ENCODE measurements around the gene TPCN2. TPM values are rescaled to one million over a fixed set of nuclear protein-coding genes. Genes with fewer than 3 reads are reported as not detected.

Gene TPCN2
- total RNA-seq, 4 donors from 2014 or later, result 1.4 to 4.1 (median 3.3) TPM

DNA sequence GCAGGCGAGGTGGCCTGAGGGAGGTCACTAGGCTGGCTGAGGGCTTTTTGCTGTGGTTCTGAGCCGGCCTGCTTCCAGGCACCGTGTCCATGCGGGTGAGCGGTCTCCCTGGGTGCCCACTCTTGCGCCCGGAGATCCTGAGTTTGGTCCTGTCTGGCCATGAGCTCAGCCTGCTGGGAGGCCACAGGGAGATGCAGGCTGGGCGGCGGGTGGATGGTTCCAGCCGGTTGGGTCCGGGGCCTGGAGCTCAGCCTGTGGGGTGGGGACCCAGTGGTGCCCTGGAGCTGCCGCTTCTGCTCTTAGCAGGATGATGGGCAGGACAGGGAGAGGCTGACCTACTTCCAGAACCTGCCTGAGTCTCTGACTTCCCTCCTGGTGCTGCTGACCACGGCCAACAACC, 18.5 kb downstream of the TPCN2 start:
- Histone ChIP-seq H3K36me3 (peaks cover 0 to 26% of the 10 kb centered on the region in 2 donors), H3K4me3 (no peak overlapping the region), H3K27ac (no peak overlapping the region), H3K9me3 (no peaks in the 10 kb centered on the region), H3K27me3 (no peaks in the 10 kb centered on the region), H3K4me1 (no peaks in the 10 kb centered on the region)
- in situ Hi-C loops (cut with MboI; ENCODE audit: low sequenced_read_pairs in 4 of 4), result no loop called here
- ATAC-seq (no peak), DNase-seq (no peak)
- TF ChIP-seq POLR2A (IDR thresholded peaks at IDR 0.05) (no peak), CTCF (IDR thresholded peaks at IDR 0.05 in 4 of 5, conservative IDR thresholded peaks at IDR 0.05 in 1 of 5) (no peak)
- intact Hi-C loops (cut with DNase I; ENCODE audit: low total_unique reads), result no loop called here

DNA sequence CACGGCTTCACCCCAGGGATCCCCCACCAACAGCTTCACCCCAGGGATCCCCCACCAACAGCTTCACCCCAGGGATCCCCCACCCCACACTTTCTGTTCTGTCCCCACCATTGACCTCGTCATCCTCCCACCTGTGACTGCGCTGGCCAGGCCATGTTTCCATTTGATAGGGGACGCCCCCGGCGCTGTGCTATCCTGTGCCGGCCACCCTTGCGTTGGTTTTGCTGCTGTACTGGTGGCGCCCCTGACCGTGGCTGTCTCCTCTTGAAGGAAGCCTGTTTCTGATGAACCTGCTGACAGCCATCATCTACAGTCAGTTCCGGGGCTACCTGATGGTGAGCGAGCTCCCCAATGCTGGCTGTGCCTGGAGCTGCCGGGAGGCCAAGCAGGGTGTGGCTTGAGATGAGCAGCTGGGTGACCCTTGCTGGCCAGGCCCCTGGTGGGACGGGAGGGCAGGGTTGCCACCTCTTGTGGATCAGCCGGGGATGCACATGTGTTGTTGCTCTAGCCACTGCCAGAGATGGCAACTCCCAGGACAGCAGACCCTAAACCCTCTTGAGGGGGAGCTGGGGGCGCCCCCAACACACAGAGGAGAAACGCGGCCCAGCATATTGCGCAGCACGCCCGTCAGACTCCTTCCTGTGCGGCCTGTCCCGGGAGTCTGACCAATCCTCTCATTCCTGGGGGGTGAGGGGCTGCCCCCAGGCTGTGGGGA, 22.5 kb downstream of the TPCN2 start:
- Histone ChIP-seq H3K4me3 (no peak overlapping the region), H3K27me3 (no peaks in the 10 kb centered on the region), H3K9me3 (no peaks in the 10 kb centered on the region), H3K27ac (no peak overlapping the region), H3K36me3 (peaks cover 0 to 27% of the 10 kb centered on the region in 2 donors), H3K4me1 (no peaks in the 10 kb centered on the region)
- TF ChIP-seq CTCF (IDR thresholded peaks at IDR 0.05 in 4 of 5, conservative IDR thresholded peaks at IDR 0.05 in 1 of 5) (no peak), POLR2A (IDR thresholded peaks at IDR 0.05) (no peak)
- in situ Hi-C loops (cut with MboI; ENCODE audit: low sequenced_read_pairs in 4 of 4) (no loop called here), intact Hi-C loops (cut with DNase I; ENCODE audit: low total_unique reads) (no loop called here)
- ATAC-seq (no peak), DNase-seq (no peak)

- Histone ChIP-seq H3K27me3 (no peaks in the 10 kb centered on the region), H3K4me3 (no peak overlapping the region), H3K36me3 (peaks cover 0 to 27% of the 10 kb centered on the region in 2 donors), H3K9me3 (no peaks in the 10 kb centered on the region), H3K4me1 (no peaks in the 10 kb centered on the region), H3K27ac (no peak overlapping the region)
- TF ChIP-seq POLR2A (IDR thresholded peaks at IDR 0.05), result no peak
- no peak for TF ChIP-seq CTCF (IDR thresholded peaks at IDR 0.05 in 4 of 5, conservative IDR thresholded peaks at IDR 0.05 in 1 of 5)
- ATAC-seq (no peak), DNase-seq (no peak)
- intact Hi-C loops (cut with DNase I; ENCODE audit: low total_unique reads) (no loop called here), in situ Hi-C loops (cut with MboI; ENCODE audit: low sequenced_read_pairs in 4 of 4) (no loop called here)
These were observed 23.2 kb downstream of the TPCN2 start for GRCh38 chr11:69071956-69072355.

- Histone ChIP-seq H3K4me1 (no peaks in the 10 kb centered on the region), H3K9me3 (no peaks in the 10 kb centered on the region), H3K36me3 (peaks cover 0 to 36% of the 10 kb centered on the region in 2 donors), H3K27me3 (no peaks in the 10 kb centered on the region), H3K27ac (no peak overlapping the region), H3K4me3 (no peak overlapping the region)
- no peak for ATAC-seq
- no peak for TF ChIP-seq POLR2A (IDR thresholded peaks at IDR 0.05)
- no peak for TF ChIP-seq CTCF (IDR thresholded peaks at IDR 0.05 in 4 of 5, conservative IDR thresholded peaks at IDR 0.05 in 1 of 5)
- no peak for DNase-seq
- intact Hi-C loops (cut with DNase I; ENCODE audit: low total_unique reads) (no loop called here), in situ Hi-C loops (cut with MboI; ENCODE audit: low sequenced_read_pairs in 4 of 4) (no loop called here)
These were observed 24.7 kb downstream of the TPCN2 start for GRCh38 chr11:69073469-69073868.

Data from gastrocnemius medialis (tissue), 4 donors.